Measurements from ENCODE around the gene ADAM22. TPM values are rescaled to one million over a fixed set of nuclear protein-coding genes. Genes with fewer than 3 reads are reported as not detected.

The ADAM22 gene
- total and polyA plus RNA-seq, 10 of the 15 experiments (the other 5 are each of a cell fraction or from before 2014, with no cell fraction given): 1.4 to 24.5 (median 7.6) TPM

GRCh38 chr7:88226886-88227516 is 292.9 kb downstream of the ADAM22 start:
- RAD21 ChIA-PET (ENCODE audit: unreplicated experiment): interaction anchor here (2.8 kb wide), 1 partner anchor 16 kb away, joined by 10 read pairs; no protein-coding TSS in a partner anchor
- FAIRE-seq: no peak

More at GRCh38 chr7:88226886-88227516, 292.9 kb downstream of the ADAM22 start:
- BruUV-seq (replicated peaks): no TSS peak
- POLR2A ChIA-PET: interaction anchor here (1.2 kb wide), 1 partner anchor 19 kb away, joined by 6 read pairs; no protein-coding TSS in a partner anchor
- Histone ChIP-seq H3K4me1 (ENCODE audit: control insufficient read depth, insufficient read depth, low read length) (no peaks in the 10 kb centered on the region), H3K4me3 (no peak overlapping the region), H3K79me2 (ENCODE audit: control insufficient read depth, insufficient read depth, low read length) (no peaks in the 10 kb centered on the region), H3K36me3 (ENCODE audit: control insufficient read depth in 2 of 2, insufficient read depth in 2 of 2, low read length in 1 of 2) (no peaks in the 10 kb centered on the region), H3K9me3 (replicated peaks; ENCODE audit: control insufficient read depth, insufficient read depth, low read length) (no peaks in the 10 kb centered on the region; the same call in 2 of the 3 replicates), H3K27ac (ENCODE audit: control insufficient read depth, insufficient read depth) (no peak overlapping the region), H3K27me3 (replicated peaks in 1 of 2; ENCODE audit: control insufficient read depth in 2 of 2, insufficient read depth in 2 of 2, low read length in 1 of 2) (no peaks in the 10 kb centered on the region), H3K4me2 (ENCODE audit: control insufficient read depth, insufficient read depth) (no peak overlapping the region), H2AFZ (ENCODE audit: control insufficient read depth, low read depth, low read length) (no peak overlapping the region), H3K9ac (ENCODE audit: control insufficient read depth, insufficient read depth, low read length) (no peak overlapping the region), H4K20me1 (ENCODE audit: control insufficient read depth, insufficient read depth) (no peaks in the 10 kb centered on the region)
- in situ Hi-C loops (cut with MboI) (loop anchor here (25.0 kb wide), 1 partner anchor 610 kb away; no protein-coding TSS in a partner anchor), intact Hi-C loops (cut with micrococcal nuclease; ENCODE audit: unreplicated experiment) (no loop called here)
- SMC1A ChIA-PET (ENCODE audit: uncharacterized antibody, unreplicated experiment): interaction anchor here (0.6 to 1.7 kb wide), 7 partner anchors 15 to 132 kb away, joined by 3 to 5 read pairs (median 3); no protein-coding TSS in a partner anchor
- TF ChIP-seq, protein P1, sequence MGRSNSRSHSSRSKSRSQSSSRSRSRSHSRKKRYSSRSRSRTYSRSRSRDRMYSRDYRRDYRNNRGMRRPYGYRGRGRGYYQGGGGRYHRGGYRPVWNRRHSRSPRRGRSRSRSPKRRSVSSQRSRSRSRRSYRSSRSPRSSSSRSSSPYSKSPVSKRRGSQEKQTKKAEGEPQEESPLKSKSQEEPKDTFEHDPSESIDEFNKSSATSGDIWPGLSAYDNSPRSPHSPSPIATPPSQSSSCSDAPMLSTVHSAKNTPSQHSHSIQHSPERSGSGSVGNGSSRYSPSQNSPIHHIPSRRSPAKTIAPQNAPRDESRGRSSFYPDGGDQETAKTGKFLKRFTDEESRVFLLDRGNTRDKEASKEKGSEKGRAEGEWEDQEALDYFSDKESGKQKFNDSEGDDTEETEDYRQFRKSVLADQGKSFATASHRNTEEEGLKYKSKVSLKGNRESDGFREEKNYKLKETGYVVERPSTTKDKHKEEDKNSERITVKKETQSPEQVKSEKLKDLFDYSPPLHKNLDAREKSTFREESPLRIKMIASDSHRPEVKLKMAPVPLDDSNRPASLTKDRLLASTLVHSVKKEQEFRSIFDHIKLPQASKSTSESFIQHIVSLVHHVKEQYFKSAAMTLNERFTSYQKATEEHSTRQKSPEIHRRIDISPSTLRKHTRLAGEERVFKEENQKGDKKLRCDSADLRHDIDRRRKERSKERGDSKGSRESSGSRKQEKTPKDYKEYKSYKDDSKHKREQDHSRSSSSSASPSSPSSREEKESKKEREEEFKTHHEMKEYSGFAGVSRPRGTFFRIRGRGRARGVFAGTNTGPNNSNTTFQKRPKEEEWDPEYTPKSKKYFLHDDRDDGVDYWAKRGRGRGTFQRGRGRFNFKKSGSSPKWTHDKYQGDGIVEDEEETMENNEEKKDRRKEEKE (IDR thresholded peaks at IDR 0.05): no peak
- TF ChIP-seq NR2F1 (conservative IDR thresholded peaks at IDR 0.05) (peak; percentile 61), ATF7 (IDR thresholded peaks at IDR 0.05; ENCODE audit: low read depth) (no peak)
- 38% methylated on average over 6 of the region's 6 CpGs for WGBS (ENCODE audit: insufficient coverage, insufficient replicate concordance, low lambda C conversion rate, missing lambda C conversion rate)
- CTCF ChIA-PET: interaction anchor here (0.6 to 1.7 kb wide), 3 partner anchors 16 to 227 kb away, joined by 5 to 8 read pairs (median 5); no protein-coding TSS in a partner anchor
- DNase-seq (ENCODE audit: low read depth, low spot score): no peak
- ATAC-seq: peak; percentile 53

Data from GM12878 (cell line).